ENCODE data around the gene TOX3. TPM values are rescaled to one million over a fixed set of nuclear protein-coding genes. Genes with fewer than 3 reads are reported as not detected.
A peak's percentile ranks its signal among the peaks of the same experiment; 100 is the strongest.

TOX3 gene
- polyA plus RNA-seq, 1 of the 3 experiments (the other 2 are of a cell fraction): not detected

DNA sequence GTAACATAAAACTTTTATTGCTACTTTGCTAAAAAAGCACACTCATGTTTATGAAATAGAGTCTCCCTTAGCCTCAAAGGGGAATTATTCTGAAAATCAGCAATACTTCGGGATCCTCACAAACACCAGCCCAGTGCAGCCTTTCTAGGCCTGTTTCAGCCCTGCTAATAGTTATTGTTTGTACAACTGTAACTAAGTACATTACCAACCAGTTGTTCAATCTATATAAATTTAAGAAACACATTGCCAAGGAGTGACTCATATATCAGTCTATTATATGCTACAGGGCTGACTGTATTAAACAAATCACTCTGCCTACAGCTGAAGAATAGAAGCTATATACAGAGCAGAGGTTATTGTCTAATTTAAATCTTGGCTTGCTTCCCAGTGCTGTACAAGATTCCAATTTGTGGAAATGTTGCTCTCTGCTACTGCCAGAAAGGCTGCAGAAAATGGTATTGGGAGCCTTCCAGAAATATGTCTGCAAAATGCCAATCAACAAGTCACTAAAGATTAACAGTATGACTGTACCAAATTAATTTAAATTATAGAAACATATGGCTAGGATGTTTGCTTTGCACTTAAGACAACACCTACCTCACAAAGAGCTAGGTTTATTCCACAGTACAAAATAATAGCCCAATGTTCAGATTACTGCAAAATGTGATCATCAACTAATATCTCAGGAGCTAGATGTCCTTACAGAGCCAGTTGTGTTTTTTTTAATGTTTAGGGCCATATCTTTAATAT lies 49.7 kb downstream of the TOX3 start:
- 4% methylated on average over 1 of the region's 1 CpG for WGBS (ENCODE audit: low lambda C conversion rate)
- Histone ChIP-seq H3K9me3 (no peaks in the 10 kb centered on the region), H3K9ac (no peak overlapping the region), H3K4me2 (no peak overlapping the region), H3K27ac (ENCODE audit: low read depth in 2 of 2, low read length in 1 of 2) (peak overlapping the region in 1 of 2 experiments; percentile 16; a peak in 2 of 4 replicates), H3K27me3 (ENCODE audit: insufficient read depth) (no peaks in the 10 kb centered on the region), H3K4me1 (ENCODE audit: control insufficient read depth in 1 of 2, insufficient read depth in 2 of 2, low read depth in 1 of 2, low read length in 1 of 2) (peaks cover 0 to 8% of the 10 kb centered on the region in 2 experiments; a peak in 2 of 4 replicates), H4K20me1 (ENCODE audit: insufficient read depth) (no peaks in the 10 kb centered on the region), H3K36me3 (replicated peaks in 1 of 2; ENCODE audit: control insufficient read depth in 1 of 2, insufficient read depth in 2 of 2, low read length in 1 of 2) (no peaks in the 10 kb centered on the region), H3K79me2 (ENCODE audit: insufficient read depth) (no peaks in the 10 kb centered on the region), H3F3A (replicated peaks; ENCODE audit: insufficient read depth) (no peaks in the 10 kb centered on the region), H3K4me3 (ENCODE audit: low read depth in 2 of 2, low read length in 1 of 2) (no peak overlapping the region), H3K9me2 (no peaks in the 10 kb centered on the region), H2AFZ (ENCODE audit: low read depth) (no peak overlapping the region)
- ChIA-PET CTCF (no interaction called here), POLR2A (no interaction called here)
- TF ChIP-seq, protein P1, sequence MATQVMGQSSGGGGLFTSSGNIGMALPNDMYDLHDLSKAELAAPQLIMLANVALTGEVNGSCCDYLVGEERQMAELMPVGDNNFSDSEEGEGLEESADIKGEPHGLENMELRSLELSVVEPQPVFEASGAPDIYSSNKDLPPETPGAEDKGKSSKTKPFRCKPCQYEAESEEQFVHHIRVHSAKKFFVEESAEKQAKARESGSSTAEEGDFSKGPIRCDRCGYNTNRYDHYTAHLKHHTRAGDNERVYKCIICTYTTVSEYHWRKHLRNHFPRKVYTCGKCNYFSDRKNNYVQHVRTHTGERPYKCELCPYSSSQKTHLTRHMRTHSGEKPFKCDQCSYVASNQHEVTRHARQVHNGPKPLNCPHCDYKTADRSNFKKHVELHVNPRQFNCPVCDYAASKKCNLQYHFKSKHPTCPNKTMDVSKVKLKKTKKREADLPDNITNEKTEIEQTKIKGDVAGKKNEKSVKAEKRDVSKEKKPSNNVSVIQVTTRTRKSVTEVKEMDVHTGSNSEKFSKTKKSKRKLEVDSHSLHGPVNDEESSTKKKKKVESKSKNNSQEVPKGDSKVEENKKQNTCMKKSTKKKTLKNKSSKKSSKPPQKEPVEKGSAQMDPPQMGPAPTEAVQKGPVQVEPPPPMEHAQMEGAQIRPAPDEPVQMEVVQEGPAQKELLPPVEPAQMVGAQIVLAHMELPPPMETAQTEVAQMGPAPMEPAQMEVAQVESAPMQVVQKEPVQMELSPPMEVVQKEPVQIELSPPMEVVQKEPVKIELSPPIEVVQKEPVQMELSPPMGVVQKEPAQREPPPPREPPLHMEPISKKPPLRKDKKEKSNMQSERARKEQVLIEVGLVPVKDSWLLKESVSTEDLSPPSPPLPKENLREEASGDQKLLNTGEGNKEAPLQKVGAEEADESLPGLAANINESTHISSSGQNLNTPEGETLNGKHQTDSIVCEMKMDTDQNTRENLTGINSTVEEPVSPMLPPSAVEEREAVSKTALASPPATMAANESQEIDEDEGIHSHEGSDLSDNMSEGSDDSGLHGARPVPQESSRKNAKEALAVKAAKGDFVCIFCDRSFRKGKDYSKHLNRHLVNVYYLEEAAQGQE (IDR thresholded peaks at IDR 0.05; ENCODE audit: low read depth, low read length): no peak
- TF ChIP-seq, protein P2, sequence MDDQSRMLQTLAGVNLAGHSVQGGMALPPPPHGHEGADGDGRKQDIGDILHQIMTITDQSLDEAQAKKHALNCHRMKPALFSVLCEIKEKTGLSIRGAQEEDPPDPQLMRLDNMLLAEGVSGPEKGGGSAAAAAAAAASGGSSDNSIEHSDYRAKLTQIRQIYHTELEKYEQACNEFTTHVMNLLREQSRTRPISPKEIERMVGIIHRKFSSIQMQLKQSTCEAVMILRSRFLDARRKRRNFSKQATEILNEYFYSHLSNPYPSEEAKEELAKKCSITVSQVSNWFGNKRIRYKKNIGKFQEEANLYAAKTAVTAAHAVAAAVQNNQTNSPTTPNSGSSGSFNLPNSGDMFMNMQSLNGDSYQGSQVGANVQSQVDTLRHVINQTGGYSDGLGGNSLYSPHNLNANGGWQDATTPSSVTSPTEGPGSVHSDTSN (IDR thresholded peaks at IDR 0.05): no peak
- TF ChIP-seq YY1 (IDR thresholded peaks at IDR 0.05; ENCODE audit: low read depth) (no peak), SMC3 (IDR thresholded peaks at IDR 0.05; ENCODE audit: low read depth, low read length) (no peak), RFX5 (IDR thresholded peaks at IDR 0.05; ENCODE audit: low read length) (no peak), EP300 (IDR thresholded peaks at IDR 0.05; ENCODE audit: borderline replicate concordance in 1 of 2, low read depth in 1 of 2, low read length in 1 of 2) (peak in 1 of 2 experiments; percentile 34; a peak in 1 of 4 replicates), EZH2phosphoT487 (IDR thresholded peaks at IDR 0.05; ENCODE audit: borderline replicate concordance, low read depth) (no peak), TCF12 (IDR thresholded peaks at IDR 0.05) (no peak), SIN3A (IDR thresholded peaks at IDR 0.05; ENCODE audit: borderline replicate concordance, low read depth, low read length) (no peak), RCOR1 (IDR thresholded peaks at IDR 0.05; ENCODE audit: low read length) (0 out of 2 replicates have a peak, but pooled peaks have one; percentile 23), FOSL2 (IDR thresholded peaks at IDR 0.05; ENCODE audit: borderline replicate concordance, low read depth) (no peak), RAD21 (IDR thresholded peaks at IDR 0.05; ENCODE audit: low read length) (no peak)
- TF ChIP-seq, protein P3, sequence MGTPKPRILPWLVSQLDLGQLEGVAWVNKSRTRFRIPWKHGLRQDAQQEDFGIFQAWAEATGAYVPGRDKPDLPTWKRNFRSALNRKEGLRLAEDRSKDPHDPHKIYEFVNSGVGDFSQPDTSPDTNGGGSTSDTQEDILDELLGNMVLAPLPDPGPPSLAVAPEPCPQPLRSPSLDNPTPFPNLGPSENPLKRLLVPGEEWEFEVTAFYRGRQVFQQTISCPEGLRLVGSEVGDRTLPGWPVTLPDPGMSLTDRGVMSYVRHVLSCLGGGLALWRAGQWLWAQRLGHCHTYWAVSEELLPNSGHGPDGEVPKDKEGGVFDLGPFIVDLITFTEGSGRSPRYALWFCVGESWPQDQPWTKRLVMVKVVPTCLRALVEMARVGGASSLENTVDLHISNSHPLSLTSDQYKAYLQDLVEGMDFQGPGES (IDR thresholded peaks at IDR 0.05; ENCODE audit: low read depth, low read length): no peak
- TF ChIP-seq, protein P4, sequence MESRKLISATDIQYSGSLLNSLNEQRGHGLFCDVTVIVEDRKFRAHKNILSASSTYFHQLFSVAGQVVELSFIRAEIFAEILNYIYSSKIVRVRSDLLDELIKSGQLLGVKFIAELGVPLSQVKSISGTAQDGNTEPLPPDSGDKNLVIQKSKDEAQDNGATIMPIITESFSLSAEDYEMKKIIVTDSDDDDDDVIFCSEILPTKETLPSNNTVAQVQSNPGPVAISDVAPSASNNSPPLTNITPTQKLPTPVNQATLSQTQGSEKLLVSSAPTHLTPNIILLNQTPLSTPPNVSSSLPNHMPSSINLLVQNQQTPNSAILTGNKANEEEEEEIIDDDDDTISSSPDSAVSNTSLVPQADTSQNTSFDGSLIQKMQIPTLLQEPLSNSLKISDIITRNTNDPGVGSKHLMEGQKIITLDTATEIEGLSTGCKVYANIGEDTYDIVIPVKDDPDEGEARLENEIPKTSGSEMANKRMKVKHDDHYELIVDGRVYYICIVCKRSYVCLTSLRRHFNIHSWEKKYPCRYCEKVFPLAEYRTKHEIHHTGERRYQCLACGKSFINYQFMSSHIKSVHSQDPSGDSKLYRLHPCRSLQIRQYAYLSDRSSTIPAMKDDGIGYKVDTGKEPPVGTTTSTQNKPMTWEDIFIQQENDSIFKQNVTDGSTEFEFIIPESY (IDR thresholded peaks at IDR 0.05; ENCODE audit: borderline replicate concordance, low read depth): no peak
- TF ChIP-seq, protein P5, sequence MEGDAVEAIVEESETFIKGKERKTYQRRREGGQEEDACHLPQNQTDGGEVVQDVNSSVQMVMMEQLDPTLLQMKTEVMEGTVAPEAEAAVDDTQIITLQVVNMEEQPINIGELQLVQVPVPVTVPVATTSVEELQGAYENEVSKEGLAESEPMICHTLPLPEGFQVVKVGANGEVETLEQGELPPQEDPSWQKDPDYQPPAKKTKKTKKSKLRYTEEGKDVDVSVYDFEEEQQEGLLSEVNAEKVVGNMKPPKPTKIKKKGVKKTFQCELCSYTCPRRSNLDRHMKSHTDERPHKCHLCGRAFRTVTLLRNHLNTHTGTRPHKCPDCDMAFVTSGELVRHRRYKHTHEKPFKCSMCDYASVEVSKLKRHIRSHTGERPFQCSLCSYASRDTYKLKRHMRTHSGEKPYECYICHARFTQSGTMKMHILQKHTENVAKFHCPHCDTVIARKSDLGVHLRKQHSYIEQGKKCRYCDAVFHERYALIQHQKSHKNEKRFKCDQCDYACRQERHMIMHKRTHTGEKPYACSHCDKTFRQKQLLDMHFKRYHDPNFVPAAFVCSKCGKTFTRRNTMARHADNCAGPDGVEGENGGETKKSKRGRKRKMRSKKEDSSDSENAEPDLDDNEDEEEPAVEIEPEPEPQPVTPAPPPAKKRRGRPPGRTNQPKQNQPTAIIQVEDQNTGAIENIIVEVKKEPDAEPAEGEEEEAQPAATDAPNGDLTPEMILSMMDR (IDR thresholded peaks at IDR 0.05): no peak
- TF ChIP-seq, protein P6, sequence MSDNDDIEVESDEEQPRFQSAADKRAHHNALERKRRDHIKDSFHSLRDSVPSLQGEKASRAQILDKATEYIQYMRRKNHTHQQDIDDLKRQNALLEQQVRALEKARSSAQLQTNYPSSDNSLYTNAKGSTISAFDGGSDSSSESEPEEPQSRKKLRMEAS (IDR thresholded peaks at IDR 0.05; ENCODE audit: low read depth): no peak
- TF ChIP-seq, protein P7, sequence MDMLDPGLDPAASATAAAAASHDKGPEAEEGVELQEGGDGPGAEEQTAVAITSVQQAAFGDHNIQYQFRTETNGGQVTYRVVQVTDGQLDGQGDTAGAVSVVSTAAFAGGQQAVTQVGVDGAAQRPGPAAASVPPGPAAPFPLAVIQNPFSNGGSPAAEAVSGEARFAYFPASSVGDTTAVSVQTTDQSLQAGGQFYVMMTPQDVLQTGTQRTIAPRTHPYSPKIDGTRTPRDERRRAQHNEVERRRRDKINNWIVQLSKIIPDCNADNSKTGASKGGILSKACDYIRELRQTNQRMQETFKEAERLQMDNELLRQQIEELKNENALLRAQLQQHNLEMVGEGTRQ (IDR thresholded peaks at IDR 0.05; ENCODE audit: borderline replicate concordance, low read depth, low read length): no peak
- peak; percentile 27 for DNase-seq
